GM23338 (cell line): ENCODE measurements around the gene VPS16. TPM values are rescaled to one million over a fixed set of nuclear protein-coding genes. Genes with fewer than 3 reads are reported as not detected.

Experiments used
- ATAC-seq: fragments of 200-7000 bp; cut with Tn5 transposase; 3 replicates; pipeline ENCODE4 v1.9.1; 2020
- DNase-seq: peaks from one replicate; pipeline ENCODE4 v3.0.0-alpha.2; 2015; ENCODE audit warnings: low spot score
- H2AFZ ChIP-seq: fragments of 200-600 bp; sonication (generic); 2 replicates; pipeline ENCODE4 v1.8.0; 2016; ENCODE audit warnings: antibody characterized with exemption, mild to moderate bottlenecking, moderate library complexity
- H3F3A ChIP-seq: fragments of 200-600 bp; sonication (generic); replicated peaks from 2 replicates; pipeline ENCODE4 v1.8.0; 2017; ENCODE audit warnings: antibody characterized with exemption, mixed run types, low read depth
- H3K27ac ChIP-seq: fragments of 200-600 bp; sonication (generic); 2 replicates; pipeline ENCODE4 v1.6.1; 2016; ENCODE audit warnings: low read depth
- H3K27me3 ChIP-seq: fragments of 200-600 bp; sonication (generic); 2 replicates; pipeline ENCODE4 v1.8.0; 2016; ENCODE audit warnings: mild to moderate bottlenecking, mixed run types, moderate library complexity; ENCODE audit not compliant: insufficient read depth
- H3K36me3 ChIP-seq: fragments of 200-600 bp; sonication (generic); 2 replicates; pipeline ENCODE4 v1.8.0; 2016; ENCODE audit warnings: mild to moderate bottlenecking; ENCODE audit not compliant: insufficient read depth
- H3K4me1 ChIP-seq: fragments of 200-600 bp; sonication (generic); 2 replicates; pipeline ENCODE4 v1.8.0; 2016; ENCODE audit warnings: mild to moderate bottlenecking, moderate library complexity; ENCODE audit not compliant: insufficient read depth
- H3K4me2 ChIP-seq: fragments of 200-600 bp; sonication (generic); 2 replicates; pipeline ENCODE4 v1.7.1; 2017; ENCODE audit warnings: mixed run types
- H3K4me3 ChIP-seq: fragments of 200-600 bp; sonication (generic); 2 replicates; pipeline ENCODE4 v1.6.1; 2016; ENCODE audit warnings: mixed run types
- H3K79me2 ChIP-seq: fragments of 200-600 bp; sonication (generic); replicated peaks from 2 replicates; pipeline ENCODE4 v1.8.0; 2017; ENCODE audit warnings: mild to moderate bottlenecking; ENCODE audit not compliant: insufficient read depth
- H3K9me2 ChIP-seq: fragments of 200-600 bp; sonication (generic); 2 replicates; pipeline ENCODE4 v1.8.0; 2017; ENCODE audit not compliant: insufficient read depth
- H4K20me1 ChIP-seq: fragments of 200-600 bp; sonication (generic); replicated peaks from 2 replicates; pipeline ENCODE4 v1.8.0; 2017; ENCODE audit warnings: mild to moderate bottlenecking; ENCODE audit not compliant: insufficient read depth
- H3K27ac Mint-ChIP-seq: 2 replicates; pipeline ENCODE4 v1.8.0; 2020; ENCODE audit warnings: inconsistent platforms, mild to moderate bottlenecking, moderate library complexity, mixed read lengths
- H3K27me3 Mint-ChIP-seq: 3 replicates; pipeline ENCODE4 v1.8.0; 2022; ENCODE audit warnings: low read depth, mild to moderate bottlenecking, moderate library complexity, mixed read lengths, inconsistent platforms; ENCODE audit not compliant: insufficient read depth, poor library complexity
- H3K36me3 Mint-ChIP-seq: 3 replicates; pipeline ENCODE4 v1.8.0; 2021; ENCODE audit warnings: low read depth, mild to moderate bottlenecking, inconsistent platforms, moderate library complexity, mixed read lengths
- H3K4me1 Mint-ChIP-seq: 3 replicates; pipeline ENCODE4 v1.8.0; 2020; ENCODE audit warnings: mild to moderate bottlenecking, inconsistent platforms, mixed read lengths
- H3K4me3 Mint-ChIP-seq: 3 replicates; pipeline ENCODE4 v1.8.0; 2021; ENCODE audit warnings: moderate library complexity, mild to moderate bottlenecking, inconsistent platforms, mixed read lengths
- H3K9me3 Mint-ChIP-seq: 3 replicates; pipeline ENCODE4 v1.8.0; 2020; ENCODE audit warnings: moderate library complexity, mild to moderate bottlenecking, inconsistent platforms, mixed read lengths
- CREB1 ChIP-seq: fragments of 250-450 bp; sonication (Bioruptor Pico); IDR thresholded peaks from 2 replicates; pipeline ENCODE4 v1.5.0; 2020; ENCODE audit warnings: low read depth, mild to moderate bottlenecking, moderate library complexity
- EZH2phosphoT487 ChIP-seq: fragments of 200-600 bp; sonication (generic); IDR thresholded peaks from one replicate; pipeline ENCODE4 v1.8.1; 2018; ENCODE audit warnings: antibody characterized with exemption; ENCODE audit not compliant: unreplicated experiment
- NANOG ChIP-seq: IDR thresholded peaks from 2 replicates; pipeline ENCODE4 v1.6.1; 2016; ENCODE audit warnings: antibody characterized with exemption, borderline replicate concordance
- POLR2AphosphoS5 ChIP-seq: IDR thresholded peaks from 2 replicates; pipeline ENCODE4 v1.6.1; 2016; ENCODE audit warnings: antibody characterized with exemption, low read depth
- REST ChIP-seq: IDR thresholded peaks from one replicate; pipeline ENCODE4 v1.6.1; 2018; ENCODE audit warnings: antibody characterized with exemption; ENCODE audit not compliant: unreplicated experiment
- STAT1 ChIP-seq: IDR thresholded peaks from one replicate; pipeline ENCODE4 v1.6.1; 2016; ENCODE audit warnings: antibody characterized with exemption; ENCODE audit not compliant: unreplicated experiment
- ZNF114 ChIP-seq: fragments of 250-450 bp; sonication (Bioruptor Pico); IDR thresholded peaks from 2 replicates; pipeline ENCODE4 v1.5.0; 2020; ENCODE audit warnings: mild to moderate bottlenecking, moderate library complexity
- ZNF331 ChIP-seq: fragments of 250-450 bp; sonication (Bioruptor Pico); IDR thresholded peaks from 2 replicates; pipeline ENCODE4 v1.5.0; 2020; ENCODE audit warnings: low read depth, mild to moderate bottlenecking, moderate library complexity
- polyA plus RNA-seq: library from polyadenylated mRNA; unstranded; fragments of >200 nt; fragmentation: Nextera tagmentation; extraction: Ambion mirVana; gene quantifications from 2 replicates; pipeline ENCODE4 v1.2.1, GENCODE V29; 2016
- total RNA-seq: library from RNA; depleted of rRNA; stranded (reverse); fragments of >200 nt; shearing (Covaris generic); gene quantifications from 2 replicates; pipeline ENCODE4 v1.2.3, GENCODE V29; 2014
- TF ChIP-seq, protein P1 (sequence below), 2 experiments: fragments of 200-600 bp in 1 of 2; sonication (generic) in 1 of 2; conservative IDR thresholded peaks; 2 replicates each; pipeline versions ENCODE4 v1.5.1 to v1.6.1; 2016 to 2017; ENCODE audit warnings: antibody characterized with exemption in 2 of 2, low read depth in 2 of 2, mild to moderate bottlenecking in 2 of 2, moderate library complexity in 1 of 2
- TF ChIP-seq, protein P2 (sequence below): IDR thresholded peaks from 2 replicates; pipeline ENCODE4 v1.6.1; 2016; ENCODE audit warnings: antibody characterized with exemption

Gene VPS16
- total and polyA plus RNA-seq, 2 experiments from 2014 or later, result 11.2 to 17.7 TPM

- Histone ChIP-seq H3K79me2 (no peaks in the 10 kb centered on the region), H3K9me2 (no peaks in the 10 kb centered on the region), H3K4me3 (no peak overlapping the region), H3K4me2 (no peak overlapping the region), H3K27me3 (peaks cover 16% of the 10 kb centered on the region), H3K27ac (no peak overlapping the region), H3K36me3 (no peaks in the 10 kb centered on the region), H4K20me1 (peaks cover 8% of the 10 kb centered on the region; the same call in 1 of the 2 replicates), H2AFZ (no peak overlapping the region), H3F3A (no peaks in the 10 kb centered on the region), H3K4me1 (peaks cover 10% of the 10 kb centered on the region; the same call in 1 of the 2 replicates)
- TF ChIP-seq ZNF114 (CRISPR knock-in tag), result no peak
- TF ChIP-seq, protein P1, sequence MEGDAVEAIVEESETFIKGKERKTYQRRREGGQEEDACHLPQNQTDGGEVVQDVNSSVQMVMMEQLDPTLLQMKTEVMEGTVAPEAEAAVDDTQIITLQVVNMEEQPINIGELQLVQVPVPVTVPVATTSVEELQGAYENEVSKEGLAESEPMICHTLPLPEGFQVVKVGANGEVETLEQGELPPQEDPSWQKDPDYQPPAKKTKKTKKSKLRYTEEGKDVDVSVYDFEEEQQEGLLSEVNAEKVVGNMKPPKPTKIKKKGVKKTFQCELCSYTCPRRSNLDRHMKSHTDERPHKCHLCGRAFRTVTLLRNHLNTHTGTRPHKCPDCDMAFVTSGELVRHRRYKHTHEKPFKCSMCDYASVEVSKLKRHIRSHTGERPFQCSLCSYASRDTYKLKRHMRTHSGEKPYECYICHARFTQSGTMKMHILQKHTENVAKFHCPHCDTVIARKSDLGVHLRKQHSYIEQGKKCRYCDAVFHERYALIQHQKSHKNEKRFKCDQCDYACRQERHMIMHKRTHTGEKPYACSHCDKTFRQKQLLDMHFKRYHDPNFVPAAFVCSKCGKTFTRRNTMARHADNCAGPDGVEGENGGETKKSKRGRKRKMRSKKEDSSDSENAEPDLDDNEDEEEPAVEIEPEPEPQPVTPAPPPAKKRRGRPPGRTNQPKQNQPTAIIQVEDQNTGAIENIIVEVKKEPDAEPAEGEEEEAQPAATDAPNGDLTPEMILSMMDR (conservative IDR thresholded peaks at IDR 0.05; ENCODE audit: low read depth in 2 of 2), result no peak
- no peak for TF ChIP-seq STAT1
- TF ChIP-seq CREB1 (CRISPR knock-in tag), result no peak
- no peak for TF ChIP-seq ZNF331 (CRISPR knock-in tag)
- TF ChIP-seq NANOG, result no peak
- no peak for TF ChIP-seq EZH2phosphoT487
- no peak for TF ChIP-seq POLR2AphosphoS5
- TF ChIP-seq, protein P2, sequence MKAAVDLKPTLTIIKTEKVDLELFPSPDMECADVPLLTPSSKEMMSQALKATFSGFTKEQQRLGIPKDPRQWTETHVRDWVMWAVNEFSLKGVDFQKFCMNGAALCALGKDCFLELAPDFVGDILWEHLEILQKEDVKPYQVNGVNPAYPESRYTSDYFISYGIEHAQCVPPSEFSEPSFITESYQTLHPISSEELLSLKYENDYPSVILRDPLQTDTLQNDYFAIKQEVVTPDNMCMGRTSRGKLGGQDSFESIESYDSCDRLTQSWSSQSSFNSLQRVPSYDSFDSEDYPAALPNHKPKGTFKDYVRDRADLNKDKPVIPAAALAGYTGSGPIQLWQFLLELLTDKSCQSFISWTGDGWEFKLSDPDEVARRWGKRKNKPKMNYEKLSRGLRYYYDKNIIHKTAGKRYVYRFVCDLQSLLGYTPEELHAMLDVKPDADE, result no peak
- no peak for TF ChIP-seq REST
- peaks cover 10% of the 10 kb centered on the region for H3K27me3 Mint-ChIP-seq
- DNase-seq, result no peak
- ATAC-seq, result no peak
- H3K4me1 Mint-ChIP-seq, result peaks cover 15% of the 10 kb centered on the region
- peaks cover 33% of the 10 kb centered on the region for H3K36me3 Mint-ChIP-seq
- H3K9me3 Mint-ChIP-seq, result no peaks in the 10 kb centered on the region
- H3K27ac Mint-ChIP-seq, result no peak overlapping the region
- H3K4me3 Mint-ChIP-seq, result no peak overlapping the region
Measured at GRCh38 chr20:2795451-2795850, 45.1 kb upstream of the VPS16 start.
